PC-9 (cell line): Measurements from ENCODE around the gene SIM2.

Experiments used
- EZH2 ChIP-seq: fragments of 200-600 bp; sonication (generic); IDR thresholded peaks from 2 replicates; pipeline ENCODE4 v1.8.0; 2017; ENCODE audit warnings: antibody characterized with exemption, low read depth
- TF ChIP-seq, protein P1 (sequence below): fragments of 200-600 bp; sonication (generic); conservative IDR thresholded peaks from 2 replicates; pipeline ENCODE4 v1.6.1; 2017; ENCODE audit warnings: mixed run types, antibody characterized with exemption, mild to moderate bottlenecking, moderate library complexity

GRCh38 chr21:36798491-36798890 is 99.6 kb downstream of the SIM2 start:
- TF ChIP-seq, protein P1, sequence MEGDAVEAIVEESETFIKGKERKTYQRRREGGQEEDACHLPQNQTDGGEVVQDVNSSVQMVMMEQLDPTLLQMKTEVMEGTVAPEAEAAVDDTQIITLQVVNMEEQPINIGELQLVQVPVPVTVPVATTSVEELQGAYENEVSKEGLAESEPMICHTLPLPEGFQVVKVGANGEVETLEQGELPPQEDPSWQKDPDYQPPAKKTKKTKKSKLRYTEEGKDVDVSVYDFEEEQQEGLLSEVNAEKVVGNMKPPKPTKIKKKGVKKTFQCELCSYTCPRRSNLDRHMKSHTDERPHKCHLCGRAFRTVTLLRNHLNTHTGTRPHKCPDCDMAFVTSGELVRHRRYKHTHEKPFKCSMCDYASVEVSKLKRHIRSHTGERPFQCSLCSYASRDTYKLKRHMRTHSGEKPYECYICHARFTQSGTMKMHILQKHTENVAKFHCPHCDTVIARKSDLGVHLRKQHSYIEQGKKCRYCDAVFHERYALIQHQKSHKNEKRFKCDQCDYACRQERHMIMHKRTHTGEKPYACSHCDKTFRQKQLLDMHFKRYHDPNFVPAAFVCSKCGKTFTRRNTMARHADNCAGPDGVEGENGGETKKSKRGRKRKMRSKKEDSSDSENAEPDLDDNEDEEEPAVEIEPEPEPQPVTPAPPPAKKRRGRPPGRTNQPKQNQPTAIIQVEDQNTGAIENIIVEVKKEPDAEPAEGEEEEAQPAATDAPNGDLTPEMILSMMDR = no peak
- TF ChIP-seq EZH2 = no peak
